Stimulated activated CD4-positive, alpha-beta T cell treated with anti-CD3 and anti-CD28 coated beads, Interleukin-1b, Interleukin-23, amount 100 ng/mL, for 24 hours (primary cell): Measurements from ENCODE around the gene CDADC1.
"Not testable (repeated sequence)": the region's sequence is repeated elsewhere in the genome, so short reads cannot be mapped to it uniquely, and the experiment has no call there.

Source experiments
- DNase-seq, 4 experiments: peaks; one replicate each; pipeline ENCODE4 v3.0.0-alpha.2; 2020; ENCODE audit warnings: low read depth in 4 of 4, low spot score in 1 of 4

CDADC1 gene

GRCh38 chr13:49311816-49312215, 64.1 kb downstream of the CDADC1 start:
- DNase-seq, result no peak

- no peak for DNase-seq
These were observed 66.7 kb downstream of the CDADC1 start for GRCh38 chr13:49314344-49314882.

- no peak for DNase-seq
These were observed 67.4 kb downstream of the CDADC1 start for GRCh38 chr13:49315036-49315565.

GRCh38 chr13:49315756-49316482, 68.2 kb downstream of the CDADC1 start:
- no peak for DNase-seq

- DNase-seq, result no peak
These were observed 71.8 kb downstream of the CDADC1 start for GRCh38 chr13:49319551-49319950.

- no peak for DNase-seq
These were observed 72.2 kb downstream of the CDADC1 start for GRCh38 chr13:49319951-49320350.

- no peak for DNase-seq
These were observed 73.2 kb downstream of the CDADC1 start for GRCh38 chr13:49320975-49321374.

- no peak for DNase-seq
These were observed 75.0 kb downstream of the CDADC1 start for GRCh38 chr13:49322702-49323101.

- DNase-seq, result no peak
These were observed 75.6 kb downstream of the CDADC1 start for GRCh38 chr13:49323344-49323743.

GRCh38 chr13:49326222-49326917, 78.6 kb downstream of the CDADC1 start:
- no peak for DNase-seq

GRCh38 chr13:49327145-49327544, 79.4 kb downstream of the CDADC1 start:
- DNase-seq, result not testable (repeated sequence)

- no peak for DNase-seq
These were observed 82.3 kb downstream of the CDADC1 start for GRCh38 chr13:49329831-49330545.

GRCh38 chr13:49330546-49330864, 82.8 kb downstream of the CDADC1 start:
- DNase-seq, result no peak

- DNase-seq, result no peak
These were observed 88.9 kb downstream of the CDADC1 start for GRCh38 chr13:49336655-49337054.

GRCh38 chr13:49340161-49340560, 92.4 kb downstream of the CDADC1 start:
- DNase-seq, result no peak

- no peak for DNase-seq
These were observed 93.8 kb downstream of the CDADC1 start for GRCh38 chr13:49341517-49341916.

- no peak for DNase-seq
These were observed 94.2 kb downstream of the CDADC1 start for GRCh38 chr13:49341941-49342340.

- DNase-seq, result no peak
These were observed 94.7 kb downstream of the CDADC1 start for GRCh38 chr13:49342454-49342853.
